Measurements from ENCODE around the gene LAS1L. TPM values are rescaled to one million over a fixed set of nuclear protein-coding genes. Genes with fewer than 3 reads are reported as not detected.
"Not testable (repeated sequence)": the region's sequence is repeated elsewhere in the genome, so short reads cannot be mapped to it uniquely, and the experiment has no call there.

LAS1L gene
- total RNA-seq, 1 experiment from 2014 or later, result 19.2 TPM

- H3K79me2 ChIP-seq (ENCODE audit: low read length), result peaks cover 20% of the 10 kb centered on the region
- no peaks in the 10 kb centered on the region for H4K20me1 ChIP-seq (ENCODE audit: insufficient read depth, low read depth, low read length)
- peaks cover 5% of the 10 kb centered on the region for H3K4me1 ChIP-seq (ENCODE audit: low read length)
- H3K9me2 ChIP-seq (replicated peaks; ENCODE audit: insufficient read depth, low read length), result no peaks in the 10 kb centered on the region
- no peak for DNase-seq
- no peaks in the 10 kb centered on the region for H3K9me3 ChIP-seq (ENCODE audit: low read length)
- no peak overlapping the region for H3K27ac ChIP-seq (ENCODE audit: low read length)
- no peak overlapping the region for H3K4me3 ChIP-seq (ENCODE audit: low read length)
- no peaks in the 10 kb centered on the region for H3K27me3 ChIP-seq (ENCODE audit: low read length)
- H2AFZ ChIP-seq (ENCODE audit: low read length), result no peak overlapping the region
- H3K36me3 ChIP-seq (ENCODE audit: insufficient read depth, low read length), result no peaks in the 10 kb centered on the region; the same call in 1 of the 2 replicates
- H3K9ac ChIP-seq (ENCODE audit: low read length), result no peak overlapping the region
- H3K4me2 ChIP-seq (ENCODE audit: low read depth, low read length, poor library complexity, severe bottlenecking), result no peak overlapping the region
Measured at GRCh38 chrX:65528293-65528692, 6.3 kb downstream of the LAS1L start.

GRCh38 chrX:65524139-65524538, 10.4 kb downstream of the LAS1L start:
- Histone ChIP-seq H2AFZ (ENCODE audit: low read length) (no peak overlapping the region), H3K4me1 (ENCODE audit: low read length) (no peaks in the 10 kb centered on the region), H3K27me3 (ENCODE audit: low read length) (no peaks in the 10 kb centered on the region), H3K79me2 (ENCODE audit: low read length) (peaks cover 5% of the 10 kb centered on the region; the same call in 1 of the 2 replicates), H3K9ac (ENCODE audit: low read length) (no peak overlapping the region), H3K9me2 (replicated peaks; ENCODE audit: insufficient read depth, low read length) (no peaks in the 10 kb centered on the region), H3K4me2 (ENCODE audit: low read depth, low read length, poor library complexity, severe bottlenecking) (no peak overlapping the region), H3K36me3 (ENCODE audit: insufficient read depth, low read length) (no peaks in the 10 kb centered on the region; the same call in 1 of the 2 replicates), H3K9me3 (ENCODE audit: low read length) (no peaks in the 10 kb centered on the region), H3K27ac (ENCODE audit: low read length) (no peak overlapping the region), H3K4me3 (ENCODE audit: low read length) (no peak overlapping the region), H4K20me1 (ENCODE audit: insufficient read depth, low read depth, low read length) (no peaks in the 10 kb centered on the region)
- no peak for DNase-seq

GRCh38 chrX:65522739-65523372, 11.7 kb downstream of the LAS1L start:
- no peaks in the 10 kb centered on the region for H3K4me1 ChIP-seq (ENCODE audit: low read length)
- H3K9ac ChIP-seq (ENCODE audit: low read length), result no peak overlapping the region
- H2AFZ ChIP-seq (ENCODE audit: low read length), result no peak overlapping the region
- no peak overlapping the region for H3K4me2 ChIP-seq (ENCODE audit: low read depth, low read length, poor library complexity, severe bottlenecking)
- H3K27ac ChIP-seq (ENCODE audit: low read length), result no peak overlapping the region
- no peaks in the 10 kb centered on the region for H3K36me3 ChIP-seq (ENCODE audit: insufficient read depth, low read length)
- no peaks in the 10 kb centered on the region for H4K20me1 ChIP-seq (ENCODE audit: insufficient read depth, low read depth, low read length)
- no peaks in the 10 kb centered on the region for H3K9me3 ChIP-seq (ENCODE audit: low read length)
- H3K4me3 ChIP-seq (ENCODE audit: low read length), result no peak overlapping the region
- no peaks in the 10 kb centered on the region for H3K27me3 ChIP-seq (ENCODE audit: low read length)
- H3K9me2 ChIP-seq (replicated peaks; ENCODE audit: insufficient read depth, low read length), result no peaks in the 10 kb centered on the region
- peaks cover under 1% of the 10 kb centered on the region; the same call in 1 of the 2 replicates for H3K79me2 ChIP-seq (ENCODE audit: low read length)
- DNase-seq, result no peak

GRCh38 chrX:65519530-65519929, 15.1 kb downstream of the LAS1L start:
- not testable (repeated sequence) for H3K27ac ChIP-seq (ENCODE audit: low read length); H3K36me3 ChIP-seq (ENCODE audit: insufficient read depth, low read length); H3K4me1 ChIP-seq (ENCODE audit: low read length); H3K4me3 ChIP-seq (ENCODE audit: low read length); H3K79me2 ChIP-seq (ENCODE audit: low read length); DNase-seq; H3K27me3 ChIP-seq (ENCODE audit: low read length); H3K9me2 ChIP-seq (replicated peaks; ENCODE audit: insufficient read depth, low read length); H2AFZ ChIP-seq (ENCODE audit: low read length); H4K20me1 ChIP-seq (ENCODE audit: insufficient read depth, low read depth, low read length); H3K9ac ChIP-seq (ENCODE audit: low read length); H3K9me3 ChIP-seq (ENCODE audit: low read length); H3K4me2 ChIP-seq (ENCODE audit: low read depth, low read length, poor library complexity, severe bottlenecking)

GRCh38 chrX:65518980-65519379, 15.6 kb downstream of the LAS1L start:
- H4K20me1 ChIP-seq (ENCODE audit: insufficient read depth, low read depth, low read length); DNase-seq; H3K9ac ChIP-seq (ENCODE audit: low read length); H2AFZ ChIP-seq (ENCODE audit: low read length); H3K27ac ChIP-seq (ENCODE audit: low read length); H3K4me1 ChIP-seq (ENCODE audit: low read length); H3K4me3 ChIP-seq (ENCODE audit: low read length); H3K9me3 ChIP-seq (ENCODE audit: low read length); H3K9me2 ChIP-seq (replicated peaks; ENCODE audit: insufficient read depth, low read length); H3K4me2 ChIP-seq (ENCODE audit: low read depth, low read length, poor library complexity, severe bottlenecking); H3K27me3 ChIP-seq (ENCODE audit: low read length); H3K36me3 ChIP-seq (ENCODE audit: insufficient read depth, low read length); H3K79me2 ChIP-seq (ENCODE audit: low read length): not testable (repeated sequence)

GRCh38 chrX:65517923-65518322, 16.7 kb downstream of the LAS1L start:
- H3K4me1 ChIP-seq (ENCODE audit: low read length), result no peaks in the 10 kb centered on the region
- H3K4me3 ChIP-seq (ENCODE audit: low read length), result no peak overlapping the region
- no peak overlapping the region for H2AFZ ChIP-seq (ENCODE audit: low read length)
- no peak overlapping the region for H3K9ac ChIP-seq (ENCODE audit: low read length)
- H3K9me2 ChIP-seq (replicated peaks; ENCODE audit: insufficient read depth, low read length), result no peaks in the 10 kb centered on the region
- H4K20me1 ChIP-seq (ENCODE audit: insufficient read depth, low read depth, low read length), result no peaks in the 10 kb centered on the region
- no peak overlapping the region for H3K27ac ChIP-seq (ENCODE audit: low read length)
- no peak for DNase-seq
- H3K36me3 ChIP-seq (ENCODE audit: insufficient read depth, low read length), result peaks cover 2% of the 10 kb centered on the region; the same call in 1 of the 2 replicates
- no peaks in the 10 kb centered on the region for H3K27me3 ChIP-seq (ENCODE audit: low read length)
- H3K9me3 ChIP-seq (ENCODE audit: low read length), result no peaks in the 10 kb centered on the region
- H3K4me2 ChIP-seq (ENCODE audit: low read depth, low read length, poor library complexity, severe bottlenecking), result no peak overlapping the region
- no peaks in the 10 kb centered on the region for H3K79me2 ChIP-seq (ENCODE audit: low read length)

- Histone ChIP-seq H4K20me1 (ENCODE audit: insufficient read depth, low read depth, low read length) (no peaks in the 10 kb centered on the region), H3K9me2 (replicated peaks; ENCODE audit: insufficient read depth, low read length) (no peaks in the 10 kb centered on the region), H2AFZ (ENCODE audit: low read length) (no peak overlapping the region), H3K27ac (ENCODE audit: low read length) (no peak overlapping the region), H3K4me3 (ENCODE audit: low read length) (no peak overlapping the region), H3K9me3 (ENCODE audit: low read length) (no peaks in the 10 kb centered on the region), H3K9ac (ENCODE audit: low read length) (no peak overlapping the region), H3K36me3 (ENCODE audit: insufficient read depth, low read length) (peaks cover 2% of the 10 kb centered on the region; the same call in 1 of the 2 replicates), H3K4me1 (ENCODE audit: low read length) (no peaks in the 10 kb centered on the region), H3K27me3 (ENCODE audit: low read length) (no peaks in the 10 kb centered on the region), H3K4me2 (ENCODE audit: low read depth, low read length, poor library complexity, severe bottlenecking) (no peak overlapping the region), H3K79me2 (ENCODE audit: low read length) (no peaks in the 10 kb centered on the region)
- DNase-seq, result no peak
Measured at GRCh38 chrX:65516756-65517155, 17.8 kb downstream of the LAS1L start.

- H3K27ac ChIP-seq (ENCODE audit: low read length), result no peak overlapping the region
- H3K79me2 ChIP-seq (ENCODE audit: low read length), result no peaks in the 10 kb centered on the region
- H2AFZ ChIP-seq (ENCODE audit: low read length), result no peak overlapping the region
- H3K9me2 ChIP-seq (replicated peaks; ENCODE audit: insufficient read depth, low read length), result no peaks in the 10 kb centered on the region
- no peaks in the 10 kb centered on the region for H4K20me1 ChIP-seq (ENCODE audit: insufficient read depth, low read depth, low read length)
- H3K4me3 ChIP-seq (ENCODE audit: low read length), result no peak overlapping the region
- H3K27me3 ChIP-seq (ENCODE audit: low read length), result no peaks in the 10 kb centered on the region
- H3K4me2 ChIP-seq (ENCODE audit: low read depth, low read length, poor library complexity, severe bottlenecking), result no peak overlapping the region
- DNase-seq, result no peak
- H3K36me3 ChIP-seq (ENCODE audit: insufficient read depth, low read length), result peaks cover 2% of the 10 kb centered on the region; the same call in 1 of the 2 replicates
- no peaks in the 10 kb centered on the region for H3K4me1 ChIP-seq (ENCODE audit: low read length)
- H3K9ac ChIP-seq (ENCODE audit: low read length), result no peak overlapping the region
- H3K9me3 ChIP-seq (ENCODE audit: low read length), result no peaks in the 10 kb centered on the region
Measured at GRCh38 chrX:65513610-65514009, 21.0 kb downstream of the LAS1L start.

Data from Karpas-422 (cell line).